Measurements from ENCODE around the gene KCND3. TPM values are rescaled to one million over a fixed set of nuclear protein-coding genes. Genes with fewer than 3 reads are reported as not detected.

Gene KCND3
- polyA plus RNA-seq, 1 donor from 2014 or later, result not detected

DNA sequence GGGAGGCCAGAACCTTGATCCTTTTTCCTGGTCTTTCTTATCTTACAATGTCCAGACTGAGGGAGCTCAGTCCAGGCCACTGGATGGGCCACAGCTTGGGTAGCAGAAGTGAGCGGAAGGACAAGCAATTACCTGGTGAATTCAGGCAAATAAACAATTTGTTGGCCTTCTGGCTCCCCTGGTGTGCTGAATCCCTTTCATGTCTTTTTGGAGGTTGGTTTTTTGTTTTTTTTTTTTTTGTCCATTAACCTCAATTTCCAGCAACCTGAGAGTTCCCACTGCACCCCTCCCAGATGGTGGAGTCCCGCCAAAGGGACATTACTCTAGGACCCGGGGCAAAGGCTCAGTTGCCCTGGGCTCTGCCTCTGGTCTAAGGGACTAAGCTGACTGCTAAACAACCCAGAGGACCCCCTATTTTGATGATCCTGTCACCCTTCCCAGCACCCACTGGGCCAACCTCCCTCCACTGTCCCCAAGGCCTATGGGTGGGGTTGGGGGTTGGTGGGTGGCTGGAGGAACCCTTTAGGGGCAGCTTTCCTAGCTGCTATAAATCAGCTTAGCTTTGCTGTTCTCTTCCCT is 85.5 kb downstream of the KCND3 start:
- Mint-ChIP-seq H3K27ac (no peak overlapping the region), H3K4me3 (no peak overlapping the region), H3K9me3 (no peaks in the 10 kb centered on the region), H3K4me1 (peaks cover 0 to 2% (median 0%) of the 10 kb centered on the region in 3 donors), H3K27me3 (peaks cover 25% of the 10 kb centered on the region), H3K36me3 (no peaks in the 10 kb centered on the region)

- Mint-ChIP-seq H3K27ac (no peak overlapping the region), H3K27me3 (peaks cover 23% of the 10 kb centered on the region), H3K4me1 (peaks cover 0 to 2% (median 0%) of the 10 kb centered on the region in 3 donors), H3K36me3 (no peaks in the 10 kb centered on the region), H3K9me3 (no peaks in the 10 kb centered on the region), H3K4me3 (no peak overlapping the region)
These were observed 86.2 kb downstream of the KCND3 start for GRCh38 chr1:111903148-111903870.

- Mint-ChIP-seq H3K36me3 (no peaks in the 10 kb centered on the region), H3K4me3 (no peak overlapping the region), H3K4me1 (no peaks in the 10 kb centered on the region), H3K27ac (no peak overlapping the region), H3K27me3 (peaks cover 8% of the 10 kb centered on the region), H3K9me3 (no peaks in the 10 kb centered on the region)
These were observed 94.0 kb downstream of the KCND3 start for GRCh38 chr1:111895469-111895868.

DNA sequence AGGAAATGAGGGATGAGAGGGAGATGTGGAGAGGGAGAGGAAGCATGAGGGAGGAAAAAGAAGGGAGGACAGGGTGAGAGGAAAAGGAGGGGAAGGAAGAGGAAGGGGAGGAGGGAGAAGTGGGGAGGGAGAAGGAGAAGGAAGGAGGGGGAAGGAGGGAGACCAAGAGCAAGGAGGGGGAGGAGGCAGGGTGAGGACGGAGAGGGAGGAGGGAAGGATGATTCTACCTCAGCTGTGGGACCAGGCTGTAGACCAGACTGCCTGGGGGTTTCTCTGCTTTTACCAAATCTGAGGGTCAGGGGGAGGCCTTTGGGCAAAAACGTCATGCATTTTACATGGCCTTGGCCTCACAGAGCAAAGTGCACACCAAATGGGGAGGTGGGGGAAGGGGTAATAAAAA is 94.5 kb downstream of the KCND3 start:
- no peaks in the 10 kb centered on the region for H3K36me3 Mint-ChIP-seq
- no peaks in the 10 kb centered on the region for H3K9me3 Mint-ChIP-seq
- no peak overlapping the region for H3K4me3 Mint-ChIP-seq
- H3K4me1 Mint-ChIP-seq, result no peaks in the 10 kb centered on the region
- H3K27ac Mint-ChIP-seq, result no peak overlapping the region
- peaks cover 8% of the 10 kb centered on the region for H3K27me3 Mint-ChIP-seq

GRCh38 chr1:111894497-111894896 is 95.0 kb downstream of the KCND3 start:
- Mint-ChIP-seq H3K27ac (no peak overlapping the region), H3K9me3 (no peaks in the 10 kb centered on the region), H3K4me1 (no peaks in the 10 kb centered on the region), H3K27me3 (peaks cover 8% of the 10 kb centered on the region), H3K4me3 (no peak overlapping the region), H3K36me3 (no peaks in the 10 kb centered on the region)

DNA sequence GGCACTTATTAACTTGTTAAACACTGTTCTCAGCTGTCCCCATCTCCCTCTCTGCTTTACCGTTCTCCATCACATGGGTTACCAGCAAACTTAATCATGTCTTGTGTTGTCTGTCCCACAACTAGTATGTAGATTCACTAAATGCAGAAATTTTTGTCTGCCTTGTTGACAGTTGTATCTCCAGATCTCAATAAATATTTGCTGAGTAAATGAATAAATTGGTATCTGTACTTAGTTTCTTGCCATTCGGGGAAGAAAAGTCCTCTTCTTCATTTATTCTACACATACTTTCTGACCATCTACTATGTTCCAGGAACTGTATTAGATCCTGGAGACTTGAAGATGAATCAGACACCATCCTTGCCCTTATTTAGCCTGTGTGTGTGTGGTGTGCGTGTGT is 97.9 kb downstream of the KCND3 start:
- no peak overlapping the region for H3K4me3 Mint-ChIP-seq
- no peak overlapping the region for H3K27ac Mint-ChIP-seq
- peaks cover 3% of the 10 kb centered on the region for H3K27me3 Mint-ChIP-seq

GRCh38 chr1:111888740-111889376 is 100.6 kb downstream of the KCND3 start:
- H3K27me3 Mint-ChIP-seq, result peaks cover 3% of the 10 kb centered on the region
- H3K4me1 Mint-ChIP-seq, result peaks cover 0 to 3% (median 0%) of the 10 kb centered on the region in 3 donors
- no peak overlapping the region for H3K27ac Mint-ChIP-seq
- no peaks in the 10 kb centered on the region for H3K9me3 Mint-ChIP-seq
- no peak overlapping the region for H3K4me3 Mint-ChIP-seq
- no peaks in the 10 kb centered on the region for H3K36me3 Mint-ChIP-seq

More for the DNA sequence above, 97.9 kb downstream of the KCND3 start:
- peaks cover 0 to 3% (median 0%) of the 10 kb centered on the region in 3 donors for H3K4me1 Mint-ChIP-seq
- H3K36me3 Mint-ChIP-seq, result no peaks in the 10 kb centered on the region
- no peaks in the 10 kb centered on the region for H3K9me3 Mint-ChIP-seq

DNA sequence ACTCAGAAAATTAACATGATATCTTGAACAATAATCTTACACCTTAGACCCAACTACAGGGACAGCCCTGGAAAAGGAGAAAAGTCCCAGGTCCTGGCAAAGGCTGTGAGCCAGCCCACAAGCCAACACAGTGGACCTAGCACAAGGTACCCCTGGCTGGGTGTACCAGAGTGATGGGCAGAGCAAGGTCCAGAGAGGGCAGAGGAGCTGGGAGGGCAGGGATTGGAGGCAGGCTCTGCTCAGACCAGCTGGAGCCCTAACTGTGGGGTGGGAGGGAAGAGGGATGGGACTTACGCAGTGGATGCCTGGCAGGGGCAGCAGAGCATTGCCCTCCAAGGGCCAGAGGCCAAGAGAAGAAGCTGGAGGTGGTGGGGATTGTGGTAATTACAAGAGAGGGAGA is 101.6 kb downstream of the KCND3 start:
- Mint-ChIP-seq H3K27ac (no peak overlapping the region), H3K4me3 (no peak overlapping the region), H3K27me3 (peaks cover 5% of the 10 kb centered on the region)

GRCh38 chr1:111887385-111887784 is 102.1 kb downstream of the KCND3 start:
- no peaks in the 10 kb centered on the region for H3K36me3 Mint-ChIP-seq
- peaks cover 5% of the 10 kb centered on the region for H3K27me3 Mint-ChIP-seq
- no peak overlapping the region for H3K4me3 Mint-ChIP-seq
- H3K9me3 Mint-ChIP-seq, result no peaks in the 10 kb centered on the region
- H3K4me1 Mint-ChIP-seq, result peaks cover 0 to 7% (median 0%) of the 10 kb centered on the region in 3 donors
- no peak overlapping the region for H3K27ac Mint-ChIP-seq

More for the DNA sequence above, 101.6 kb downstream of the KCND3 start:
- no peaks in the 10 kb centered on the region for H3K36me3 Mint-ChIP-seq
- no peaks in the 10 kb centered on the region for H3K9me3 Mint-ChIP-seq
- peaks cover 0 to 7% (median 0%) of the 10 kb centered on the region in 3 donors for H3K4me1 Mint-ChIP-seq

DNA sequence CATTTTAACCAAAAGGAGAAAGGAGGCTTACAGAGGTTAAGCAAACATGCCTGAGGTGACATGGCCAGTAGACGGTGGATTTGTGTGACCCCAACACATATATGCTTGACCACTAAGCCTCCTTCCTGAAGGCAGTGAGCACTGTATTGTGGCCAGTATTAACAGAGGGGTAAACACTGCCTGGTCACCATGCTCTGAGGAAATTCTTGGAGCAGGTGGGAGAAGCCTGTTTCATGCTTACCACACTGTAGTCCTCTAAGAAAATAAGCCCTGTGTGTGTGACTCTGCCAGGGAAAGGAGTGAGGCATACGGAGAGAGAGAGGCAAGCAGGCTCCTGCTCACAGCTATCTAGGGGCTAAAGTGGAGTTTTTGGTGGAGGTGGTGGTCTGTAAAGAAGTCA is 102.7 kb downstream of the KCND3 start:
- Mint-ChIP-seq H3K27me3 (peaks cover 7% of the 10 kb centered on the region), H3K27ac (no peak overlapping the region), H3K4me1 (peaks cover 0 to 7% (median 0%) of the 10 kb centered on the region in 3 donors)

GRCh38 chr1:111884772-111885443 is 104.6 kb downstream of the KCND3 start:
- Mint-ChIP-seq H3K4me3 (no peak overlapping the region), H3K27ac (no peak overlapping the region), H3K4me1 (peaks cover 0 to 7% (median 3%) of the 10 kb centered on the region in 3 donors), H3K36me3 (no peaks in the 10 kb centered on the region), H3K9me3 (no peaks in the 10 kb centered on the region), H3K27me3 (peaks cover 16% of the 10 kb centered on the region)

More for the DNA sequence above, 102.7 kb downstream of the KCND3 start:
- Mint-ChIP-seq H3K36me3 (no peaks in the 10 kb centered on the region), H3K9me3 (no peaks in the 10 kb centered on the region), H3K4me3 (no peak overlapping the region)

DNA sequence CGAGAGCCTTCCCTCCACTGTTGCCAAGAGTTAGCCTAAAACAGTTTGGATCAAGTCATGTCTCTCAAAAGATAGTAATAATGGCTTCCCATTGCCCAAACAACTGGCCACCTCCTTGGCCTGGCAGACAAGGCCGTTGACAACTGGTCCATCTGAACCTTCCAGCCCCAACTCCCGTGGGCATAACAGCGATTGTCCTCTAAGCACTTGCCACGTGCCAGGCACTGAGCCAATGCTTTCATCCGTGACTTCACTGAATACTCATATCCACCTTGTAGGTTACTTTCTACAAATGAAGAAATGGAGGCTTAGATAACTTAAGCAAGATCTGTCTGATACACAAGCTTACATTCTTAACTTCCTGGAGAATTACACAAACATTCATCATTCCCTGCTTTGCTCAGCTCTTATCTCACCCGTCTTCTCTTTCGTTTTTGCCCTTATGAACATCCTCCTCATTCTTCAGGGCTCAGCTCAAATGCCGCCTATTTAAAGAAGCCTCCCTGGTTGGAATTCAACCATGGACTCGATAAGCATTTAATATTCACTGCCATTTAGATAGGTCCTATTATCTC is 106.4 kb downstream of the KCND3 start:
- no peaks in the 10 kb centered on the region for H3K9me3 Mint-ChIP-seq
- H3K27ac Mint-ChIP-seq, result no peak overlapping the region
- no peaks in the 10 kb centered on the region for H3K36me3 Mint-ChIP-seq
- peaks cover 4 to 15% (median 13%) of the 10 kb centered on the region in 3 donors for H3K4me1 Mint-ChIP-seq
- H3K4me3 Mint-ChIP-seq, result no peak overlapping the region
- H3K27me3 Mint-ChIP-seq, result peaks cover 16% of the 10 kb centered on the region

DNA sequence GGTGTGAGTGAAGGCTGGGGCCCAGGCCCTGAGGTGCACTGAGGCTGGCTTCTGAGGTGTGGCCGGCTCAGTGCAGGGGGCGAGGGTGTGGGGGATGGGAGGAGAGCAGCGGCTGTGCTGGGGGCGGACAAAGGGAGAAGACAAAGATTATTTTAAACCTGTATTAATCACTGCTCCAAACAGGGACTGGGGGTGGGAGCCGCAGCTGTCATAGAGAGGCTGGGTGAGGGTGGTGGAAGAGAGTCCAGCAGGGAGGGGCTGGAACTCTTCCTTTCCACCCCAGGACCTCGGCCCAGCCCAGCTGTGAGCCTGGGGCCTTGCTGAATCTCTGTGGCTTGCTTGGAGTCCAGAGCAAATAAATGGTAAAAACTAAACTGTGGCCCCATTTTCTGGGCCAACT is 106.9 kb downstream of the KCND3 start:
- peaks cover 5 to 20% (median 15%) of the 10 kb centered on the region in 3 donors for H3K4me1 Mint-ChIP-seq
- peaks cover 16% of the 10 kb centered on the region for H3K27me3 Mint-ChIP-seq
- H3K9me3 Mint-ChIP-seq, result no peaks in the 10 kb centered on the region

GRCh38 chr1:111880881-111881837 is 108.3 kb downstream of the KCND3 start:
- no peaks in the 10 kb centered on the region for H3K9me3 Mint-ChIP-seq
- H3K4me1 Mint-ChIP-seq, result peaks cover 5 to 25% (median 15%) of the 10 kb centered on the region in 3 donors
- H3K27me3 Mint-ChIP-seq, result peaks cover 23% of the 10 kb centered on the region
- no peak overlapping the region for H3K4me3 Mint-ChIP-seq
- H3K36me3 Mint-ChIP-seq, result no peaks in the 10 kb centered on the region
- no peak overlapping the region for H3K27ac Mint-ChIP-seq

More for the DNA sequence above, 106.9 kb downstream of the KCND3 start:
- peak overlapping the region in 1 of 4 donors; percentile 27 for H3K4me3 Mint-ChIP-seq
- no peak overlapping the region for H3K27ac Mint-ChIP-seq
- H3K36me3 Mint-ChIP-seq, result no peaks in the 10 kb centered on the region

Measured in IgD-negative memory B cell (primary cell).